HFFc6 (cell line): ENCODE data around the gene SPEF2. TPM values are rescaled to one million over a fixed set of nuclear protein-coding genes. Genes with fewer than 3 reads are reported as not detected.

Source experiments
- DNase-seq: peaks from one replicate; pipeline ENCODE4 v3.0.0-alpha.2; 2018
- H3K27ac Mint-ChIP-seq: 2 replicates; pipeline ENCODE4 v1.8.0; 2020; ENCODE audit warnings: mild to moderate bottlenecking, mixed read lengths
- H3K27me3 Mint-ChIP-seq: 2 replicates; pipeline ENCODE4 v1.8.0; 2021; ENCODE audit warnings: mild to moderate bottlenecking, moderate library complexity, mixed read lengths; ENCODE audit not compliant: insufficient read depth
- H3K36me3 Mint-ChIP-seq: 2 replicates; pipeline ENCODE4 v1.8.0; 2021; ENCODE audit warnings: low read depth, mixed read lengths
- H3K4me1 Mint-ChIP-seq: 2 replicates; pipeline ENCODE4 v1.8.0; 2020; ENCODE audit warnings: low read depth, mixed read lengths
- H3K4me3 Mint-ChIP-seq: 2 replicates; pipeline ENCODE4 v1.8.0; 2020; ENCODE audit warnings: mild to moderate bottlenecking, moderate library complexity, mixed read lengths
- H3K9me3 Mint-ChIP-seq: 2 replicates; pipeline ENCODE4 v1.8.0; 2020; ENCODE audit warnings: mild to moderate bottlenecking, mixed read lengths
- CTCF ChIP-seq: fragments of 200-600 bp; sonication (generic); IDR thresholded peaks from 2 replicates; pipeline ENCODE4 v1.5.0; 2021; ENCODE audit warnings: antibody characterized with exemption, mild to moderate bottlenecking
- total RNA-seq, 6 experiments: library from RNA; stranded (reverse); fragmentation: NEBNext Ultra II Directional; extraction: Animal tissue kit (Norgen Biotek cat#: 25700); gene quantifications; 2 replicates in 1 of 6; 3 replicates in 5 of 6; pipeline ENCODE4 v1.2.3, GENCODE V29; 2021

SPEF2 gene
- total RNA-seq, 6 experiments from 2014 or later: 1.5 to 4.0 (median 2.3) TPM

GRCh38 chr5:35765921-35766320 lies 148.3 kb downstream of the SPEF2 start:
- Mint-ChIP-seq H3K36me3 (no peaks in the 10 kb centered on the region), H3K4me3 (no peak overlapping the region), H3K9me3 (no peaks in the 10 kb centered on the region), H3K27me3 (no peaks in the 10 kb centered on the region), H3K4me1 (peaks cover 30% of the 10 kb centered on the region), H3K27ac (no peak overlapping the region)
- no peak for DNase-seq
- TF ChIP-seq CTCF: no peak

GRCh38 chr5:35771300-35771699 lies 153.6 kb downstream of the SPEF2 start:
- DNase-seq: peak; percentile 73
- Mint-ChIP-seq H3K36me3 (no peaks in the 10 kb centered on the region), H3K27me3 (no peaks in the 10 kb centered on the region; the same call in 1 of the 2 replicates), H3K4me1 (peaks cover 45% of the 10 kb centered on the region), H3K27ac (peak overlapping the region; percentile 59), H3K9me3 (no peaks in the 10 kb centered on the region), H3K4me3 (peak overlapping the region; percentile 71)
- TF ChIP-seq CTCF: no peak

GRCh38 chr5:35771839-35772238 lies 154.2 kb downstream of the SPEF2 start:
- peak overlapping the region; percentile 71; the same call in 1 of the 2 replicates for H3K4me3 Mint-ChIP-seq
- TF ChIP-seq CTCF: no peak
- no peak for DNase-seq
- no peaks in the 10 kb centered on the region; the same call in 1 of the 2 replicates for H3K27me3 Mint-ChIP-seq
- H3K4me1 Mint-ChIP-seq: peaks cover 50% of the 10 kb centered on the region
- no peaks in the 10 kb centered on the region for H3K36me3 Mint-ChIP-seq
- H3K9me3 Mint-ChIP-seq: no peaks in the 10 kb centered on the region
- H3K27ac Mint-ChIP-seq: peak overlapping the region; percentile 59

GRCh38 chr5:35773967-35774366 lies 156.3 kb downstream of the SPEF2 start:
- Mint-ChIP-seq H3K4me3 (peak overlapping the region; percentile 29), H3K27ac (peak overlapping the region; percentile 34), H3K36me3 (no peaks in the 10 kb centered on the region), H3K4me1 (peaks cover 62% of the 10 kb centered on the region), H3K27me3 (no peaks in the 10 kb centered on the region; the same call in 1 of the 2 replicates), H3K9me3 (no peaks in the 10 kb centered on the region)
- DNase-seq: peak; percentile 45
- no peak for TF ChIP-seq CTCF

GRCh38 chr5:35776757-35777156 lies 159.1 kb downstream of the SPEF2 start:
- no peaks in the 10 kb centered on the region for H3K36me3 Mint-ChIP-seq
- H3K9me3 Mint-ChIP-seq: no peaks in the 10 kb centered on the region
- H3K27ac Mint-ChIP-seq: no peak overlapping the region
- no peak for DNase-seq
- H3K4me3 Mint-ChIP-seq: no peak overlapping the region
- H3K4me1 Mint-ChIP-seq: peaks cover 71% of the 10 kb centered on the region
- TF ChIP-seq CTCF: no peak
- no peaks in the 10 kb centered on the region for H3K27me3 Mint-ChIP-seq
